Subcutaneous abdominal adipose tissue (tissue), 5 donors: ENCODE measurements around the gene GNLY.

Experiments used
- H3K27ac ChIP-seq: one replicate; pipeline ENCODE4 v1.7.0; 2013; ENCODE audit warnings: low read depth, mild to moderate bottlenecking, inconsistent platforms, low read length, moderate library complexity
- H3K27me3 ChIP-seq, 5 donors: one replicate each; pipeline ENCODE4 v1.7.0; 2013; ENCODE audit warnings: low read length in 5 of 5, inconsistent platforms in 1 of 5; ENCODE audit not compliant: control insufficient read depth in 5 of 5, insufficient read depth in 4 of 5
- H3K36me3 ChIP-seq, 5 donors: one replicate each; pipeline ENCODE4 v1.7.0; 2013; ENCODE audit warnings: low read length in 5 of 5; ENCODE audit not compliant: control insufficient read depth in 5 of 5, insufficient read depth in 5 of 5
- H3K4me1 ChIP-seq, 5 donors: one replicate each; pipeline ENCODE4 v1.7.0; 2013; ENCODE audit warnings: low read length in 5 of 5, mild to moderate bottlenecking in 3 of 5, moderate library complexity in 1 of 5; ENCODE audit not compliant: control insufficient read depth in 5 of 5, insufficient read depth in 5 of 5
- H3K4me3 ChIP-seq, 5 donors: one replicate each; pipeline ENCODE4 v1.7.0; 2013; ENCODE audit warnings: low read length in 5 of 5, low read depth in 1 of 5
- H3K9ac ChIP-seq, 5 donors: one replicate each; pipeline ENCODE4 v1.7.0; 2013; ENCODE audit warnings: low read length in 5 of 5, mild to moderate bottlenecking in 4 of 5, moderate library complexity in 3 of 5
- H3K9me3 ChIP-seq, 5 donors: one replicate each; pipeline ENCODE4 v1.7.0; 2013; ENCODE audit warnings: low read length in 5 of 5; ENCODE audit not compliant: control insufficient read depth in 5 of 5
- donor health status: healthy.
- donor health status: healthy.
- donor health status: healthy.
- donor health status: healthy.
- donor health status: healthy.

The GNLY gene

GRCh38 chr2:85723707-85724360 lies 29.7 kb downstream of the GNLY start:
- peak overlapping the region; percentile 41 for H3K27ac ChIP-seq
- H3K4me1 ChIP-seq: peaks cover 2 to 52% (median 48%) of the 10 kb centered on the region in 5 donors

GRCh38 chr2:85724731-85725181 lies 30.6 kb downstream of the GNLY start:
- H3K9me3 ChIP-seq: no peaks in the 10 kb centered on the region
- no peak overlapping the region for H3K9ac ChIP-seq
- H3K4me1 ChIP-seq: peaks cover 2 to 57% (median 53%) of the 10 kb centered on the region in 5 donors
- no peak overlapping the region for H3K4me3 ChIP-seq
- no peaks in the 10 kb centered on the region for H3K36me3 ChIP-seq
- H3K27ac ChIP-seq: no peak overlapping the region
- no peaks in the 10 kb centered on the region for H3K27me3 ChIP-seq

More at GRCh38 chr2:85723707-85724360, 29.7 kb downstream of the GNLY start:
- Histone ChIP-seq H3K9me3 (no peaks in the 10 kb centered on the region), H3K27me3 (no peaks in the 10 kb centered on the region), H3K4me3 (no peak overlapping the region), H3K36me3 (no peaks in the 10 kb centered on the region), H3K9ac (no peak overlapping the region)

GRCh38 chr2:85725451-85725850 lies 31.3 kb downstream of the GNLY start:
- no peak overlapping the region for H3K4me3 ChIP-seq
- H3K36me3 ChIP-seq: no peaks in the 10 kb centered on the region
- H3K9me3 ChIP-seq: no peaks in the 10 kb centered on the region
- H3K27ac ChIP-seq: no peak overlapping the region
- H3K9ac ChIP-seq: peak overlapping the region in 1 of 5 donors; percentile 12
- H3K4me1 ChIP-seq: peaks cover 2 to 58% (median 50%) of the 10 kb centered on the region in 5 donors
- H3K27me3 ChIP-seq: no peaks in the 10 kb centered on the region

- Histone ChIP-seq H3K27me3 (no peaks in the 10 kb centered on the region), H3K9ac (no peak overlapping the region), H3K27ac (no peak overlapping the region), H3K9me3 (no peaks in the 10 kb centered on the region), H3K4me3 (no peak overlapping the region), H3K36me3 (no peaks in the 10 kb centered on the region), H3K4me1 (peaks cover 2 to 58% (median 47%) of the 10 kb centered on the region in 5 donors)
Measured at GRCh38 chr2:85727798-85728197, 33.6 kb downstream of the GNLY start.

- Histone ChIP-seq H3K27me3 (no peaks in the 10 kb centered on the region), H3K9me3 (no peaks in the 10 kb centered on the region), H3K4me1 (peaks cover 2 to 56% (median 43%) of the 10 kb centered on the region in 5 donors), H3K4me3 (no peak overlapping the region), H3K36me3 (no peaks in the 10 kb centered on the region), H3K27ac (peak overlapping the region; percentile 12), H3K9ac (no peak overlapping the region)
Measured at GRCh38 chr2:85728342-85728741, 34.2 kb downstream of the GNLY start.

- Histone ChIP-seq H3K9ac (no peak overlapping the region), H3K27ac (peak overlapping the region; percentile 12), H3K9me3 (no peaks in the 10 kb centered on the region), H3K4me3 (no peak overlapping the region), H3K27me3 (no peaks in the 10 kb centered on the region), H3K4me1 (peaks cover 2 to 50% (median 35%) of the 10 kb centered on the region in 5 donors), H3K36me3 (no peaks in the 10 kb centered on the region)
Measured at GRCh38 chr2:85728883-85729824, 35.0 kb downstream of the GNLY start.

GRCh38 chr2:85729825-85730510 lies 35.8 kb downstream of the GNLY start:
- H3K4me3 ChIP-seq: no peak overlapping the region
- H3K9me3 ChIP-seq: no peaks in the 10 kb centered on the region
- no peaks in the 10 kb centered on the region for H3K27me3 ChIP-seq
- no peaks in the 10 kb centered on the region for H3K36me3 ChIP-seq
- no peak overlapping the region for H3K9ac ChIP-seq
- peaks cover 0 to 43% (median 28%) of the 10 kb centered on the region in 5 donors for H3K4me1 ChIP-seq
- H3K27ac ChIP-seq: no peak overlapping the region

- Histone ChIP-seq H3K4me1 (peaks cover 1 to 35% (median 21%) of the 10 kb centered on the region in 5 donors), H3K4me3 (no peak overlapping the region), H3K36me3 (no peaks in the 10 kb centered on the region), H3K9me3 (no peaks in the 10 kb centered on the region), H3K9ac (no peak overlapping the region), H3K27me3 (no peaks in the 10 kb centered on the region), H3K27ac (no peak overlapping the region)
Measured at GRCh38 chr2:85730686-85731230, 36.6 kb downstream of the GNLY start.

GRCh38 chr2:85731606-85732005 lies 37.4 kb downstream of the GNLY start:
- Histone ChIP-seq H3K4me3 (no peak overlapping the region), H3K4me1 (peaks cover 1 to 31% (median 20%) of the 10 kb centered on the region in 5 donors), H3K27ac (no peak overlapping the region), H3K9me3 (no peaks in the 10 kb centered on the region), H3K36me3 (no peaks in the 10 kb centered on the region), H3K9ac (no peak overlapping the region), H3K27me3 (no peaks in the 10 kb centered on the region)
